ENCODE measurements around the gene PRND.

GRCh38 chr20:4772132-4772531, 50.4 kb downstream of the PRND start:
- TF ChIP-seq CTCF (IDR thresholded peaks at IDR 0.05; ENCODE audit: low read length): no peak
- no peak for TF ChIP-seq EZH2 (IDR thresholded peaks at IDR 0.05; ENCODE audit: borderline replicate concordance, low read length)
